H1 (cell line): ENCODE results near the gene JADE1. TPM values are rescaled to one million over a fixed set of nuclear protein-coding genes. Genes with fewer than 3 reads are reported as not detected.

Experiments
- CTCF ChIA-PET: fragments of 300-600 bp; sonication (Branson Sonifier 250); formaldehyde crosslinking; loops from one replicate; lab custom pipeline; 2021; ENCODE audit not compliant: partially characterized antibody; lab: Charles Lee
- POLR2A ChIA-PET: fragments of 300-600 bp; sonication (Branson Sonifier 250); formaldehyde crosslinking; loops from one replicate; lab custom pipeline; 2021; ENCODE audit warnings: inconsistent platforms; ENCODE audit not compliant: partially characterized antibody; lab: Charles Lee
- DNase-seq, 2 experiments: peaks; one replicate each; pipeline versions ENCODE4 v3.0.0 to v3.0.0-alpha.2; 2010 to 2022; ENCODE audit warnings: low spot score in 2 of 2, low read depth in 1 of 2, mixed read lengths in 1 of 2
- FAIRE-seq: peaks from 2 replicates; lab custom pipeline; 2011; peaks lifted over from hg19 to GRCh38; lab: Jason Lieb, UNC
- H2AFZ ChIP-seq: 2 replicates; pipeline ENCODE4 v1.8.1; 2012; ENCODE audit warnings: low read length, inconsistent platforms
- H2AK5ac ChIP-seq: 2 replicates; pipeline ENCODE4 v1.6.1; 2013; ENCODE audit warnings: low read depth, low read length
- H2BK120ac ChIP-seq: replicated peaks from 2 replicates; pipeline ENCODE3; 2013; ENCODE audit warnings: low read depth, low read length, inconsistent platforms
- H2BK12ac ChIP-seq: 2 replicates; pipeline ENCODE4 v1.6.1; 2013; ENCODE audit warnings: low read depth, low read length
- H2BK15ac ChIP-seq: 2 replicates; pipeline ENCODE4 v1.6.1; 2013; ENCODE audit warnings: low read length
- H2BK20ac ChIP-seq: 2 replicates; pipeline ENCODE4 v1.6.1; 2013; ENCODE audit warnings: low read length
- H2BK5ac ChIP-seq: 2 replicates; pipeline ENCODE4 v1.6.1; 2013; ENCODE audit warnings: low read depth, low read length
- H3K14ac ChIP-seq: 2 replicates; pipeline ENCODE4 v1.6.1; 2013; ENCODE audit warnings: inconsistent platforms; ENCODE audit not compliant: insufficient read length
- H3K18ac ChIP-seq: 2 replicates; pipeline ENCODE4 v1.6.1; 2013; ENCODE audit warnings: low read length; ENCODE audit errors: extremely low read depth
- H3K23ac ChIP-seq: 2 replicates; pipeline ENCODE4 v1.6.1; 2013; ENCODE audit warnings: inconsistent platforms; ENCODE audit not compliant: insufficient read length
- H3K23me2 ChIP-seq: 2 replicates; pipeline ENCODE4 v1.6.1; 2013; ENCODE audit warnings: low read depth, low read length
- H3K27ac ChIP-seq: 2 replicates; pipeline ENCODE4 v1.6.1; 2011; ENCODE audit warnings: low read depth, low read length, inconsistent platforms
- H3K27me3 ChIP-seq, 4 experiments: replicated peaks in 1 of 4; 1 replicate in 1 of 4; 2 replicates in 3 of 4; pipeline versions ENCODE4 v1.6.1 to v1.8.1; 2011 to 2013; ENCODE audit warnings: low read length in 3 of 4, mild to moderate bottlenecking in 3 of 4, inconsistent platforms in 2 of 4, mixed read lengths in 2 of 4, moderate library complexity in 1 of 4; ENCODE audit not compliant: control insufficient read depth in 3 of 4, insufficient read depth in 3 of 4; ENCODE audit errors: extremely low read depth in 1 of 4
- H3K36me3 ChIP-seq, 4 experiments: 2 replicates each; pipeline versions ENCODE4 v1.6.1 to v1.8.1; 2011 to 2013; ENCODE audit warnings: mild to moderate bottlenecking in 4 of 4, low read length in 3 of 4, moderate library complexity in 2 of 4, control low read depth in 1 of 4, inconsistent platforms in 1 of 4; ENCODE audit not compliant: insufficient read depth in 4 of 4, control insufficient read depth in 2 of 4
- H3K4ac ChIP-seq: replicated peaks from 2 replicates; pipeline ENCODE3; 2013; ENCODE audit warnings: low read length, low read depth, mixed read lengths, inconsistent platforms; ENCODE audit not compliant: insufficient read length
- H3K4me1 ChIP-seq, 4 experiments: replicated peaks in 1 of 4; 1 replicate in 1 of 4; 2 replicates in 3 of 4; pipeline versions ENCODE4 v1.6.1 to v1.8.1; 2011 to 2013; ENCODE audit warnings: low read length in 3 of 4, inconsistent platforms in 2 of 4, mixed read lengths in 1 of 4; ENCODE audit not compliant: insufficient read depth in 4 of 4, control insufficient read depth in 3 of 4
- H3K4me2 ChIP-seq, 2 experiments: 2 replicates each; pipeline versions ENCODE4 v1.6.1 to v1.8.1; 2011 to 2013; ENCODE audit warnings: low read depth in 2 of 2, low read length in 2 of 2, control low read depth in 1 of 2, inconsistent platforms in 1 of 2, mild to moderate bottlenecking in 1 of 2; ENCODE audit not compliant: insufficient read depth in 1 of 2
- H3K4me3 ChIP-seq, 4 experiments: fragments of 200-600, 300-600 bp in 1 of 4; sonication (generic), shearing (Covaris generic), sonication (Bioruptor Twin) in 1 of 4; 2 replicates each; pipeline versions ENCODE4 v1.5.1 to v1.8.1; 2011 to 2016; ENCODE audit warnings: low read length in 4 of 4, low read depth in 3 of 4, control low read depth in 2 of 4, inconsistent platforms in 2 of 4, mild to moderate bottlenecking in 2 of 4, mixed read lengths in 1 of 4, moderate library complexity in 1 of 4; ENCODE audit not compliant: insufficient read depth in 2 of 4; ENCODE audit errors: extremely low read depth in 1 of 4
- H3K56ac ChIP-seq: replicated peaks from 2 replicates; pipeline ENCODE3; 2013; ENCODE audit warnings: low read depth, mild to moderate bottlenecking, mixed read lengths, low read length, inconsistent platforms; ENCODE audit not compliant: insufficient read length
- H3K79me1 ChIP-seq: 2 replicates; pipeline ENCODE4 v1.6.1; 2013; ENCODE audit warnings: low read depth, low read length, control low read depth
- H3K79me2 ChIP-seq, 2 experiments: 2 replicates each; pipeline versions ENCODE4 v1.6.1 to v1.8.1; 2012 to 2013; ENCODE audit warnings: low read length in 2 of 2, mild to moderate bottlenecking in 2 of 2, inconsistent platforms in 1 of 2; ENCODE audit not compliant: insufficient read depth in 2 of 2, control insufficient read depth in 1 of 2
- H3K9ac ChIP-seq, 4 experiments: replicated peaks in 1 of 4; 1 replicate in 1 of 4; 2 replicates in 3 of 4; pipeline versions ENCODE4 v1.6.1 to v1.8.1; 2011 to 2013; ENCODE audit warnings: low read depth in 3 of 4, low read length in 3 of 4, control low read depth in 2 of 4, mild to moderate bottlenecking in 2 of 4, moderate library complexity in 2 of 4, inconsistent platforms in 1 of 4; ENCODE audit errors: extremely low read depth in 1 of 4
- H3K9me3 ChIP-seq, 2 experiments: 2 replicates each; pipeline versions ENCODE4 v1.6.1 to v1.8.1; 2012 to 2013; ENCODE audit warnings: mild to moderate bottlenecking in 2 of 2, moderate library complexity in 2 of 2, control low read depth in 1 of 2, inconsistent platforms in 1 of 2, low read depth in 1 of 2, low read length in 1 of 2, mixed read lengths in 1 of 2; ENCODE audit not compliant: insufficient read depth in 2 of 2
- H4K20me1 ChIP-seq, 2 experiments: replicated peaks in 1 of 2; 2 replicates each; pipeline versions ENCODE3 to v1.8.1; 2011 to 2013; ENCODE audit warnings: inconsistent platforms in 2 of 2, low read length in 2 of 2, mild to moderate bottlenecking in 1 of 2; ENCODE audit not compliant: insufficient read depth in 2 of 2, control insufficient read depth in 1 of 2
- H4K5ac ChIP-seq: 2 replicates; pipeline ENCODE4 v1.6.1; 2013; ENCODE audit warnings: low read length, low read depth, mixed read lengths, inconsistent platforms; ENCODE audit not compliant: insufficient read length
- H4K8ac ChIP-seq: 2 replicates; pipeline ENCODE4 v1.8.0; 2013; ENCODE audit warnings: mild to moderate bottlenecking, moderate library complexity, low read length, inconsistent platforms; ENCODE audit not compliant: insufficient read depth; ENCODE audit errors: extremely low read depth
- H4K91ac ChIP-seq: replicated peaks from 2 replicates; pipeline ENCODE3; 2013; ENCODE audit warnings: low read length, mixed read lengths, inconsistent platforms; ENCODE audit not compliant: insufficient read length
- NANOG ChIP-seq: IDR thresholded peaks from 2 replicates; pipeline ENCODE4 v1.6.1; 2011; ENCODE audit warnings: low read length, low read depth, mild to moderate bottlenecking, inconsistent platforms; ENCODE audit not compliant: insufficient read depth, poor library complexity, severe bottlenecking
- POLR2A ChIP-seq, 2 experiments: IDR thresholded peaks; 1 replicate in 1 of 2; 2 replicates in 1 of 2; pipeline ENCODE4 v1.6.1; 2011; ENCODE audit warnings: low read depth in 2 of 2, low read length in 2 of 2, mild to moderate bottlenecking in 2 of 2; ENCODE audit errors: control extremely low read depth in 1 of 2
- POLR2AphosphoS5 ChIP-seq: IDR thresholded peaks from 2 replicates; pipeline ENCODE4 v1.6.1; 2011; ENCODE audit warnings: low read depth, low read length
- WGBS, 2 experiments: shearing (Covaris generic) in 1 of 2; methylation state at CpG; one replicate each; pipeline versions ENCODE4 v1.1.6 to v1.1.7; 2013 to 2015; ENCODE audit warnings: low lambda C conversion rate in 2 of 2, mixed read lengths in 2 of 2, inconsistent platforms in 1 of 2, low coverage in 1 of 2, missing lambda C conversion rate in 1 of 2; ENCODE audit not compliant: insufficient replicate concordance in 2 of 2, insufficient coverage in 1 of 2, insufficient read length in 1 of 2; ENCODE audit errors: extremely low coverage in 1 of 2, missing lambda C conversion rate in 1 of 2; 5-methylcytosine and 5-hydroxymethylcytosine counted together
- polyA plus RNA-seq, 7 experiments: library from polyadenylated mRNA; depleted of rRNA in 3 of 7; stranded (reverse) in 5 of 7; unstranded in 2 of 7; fragments of >200 nt in 5 of 7; fragments of 200-250 nt in 2 of 7; gene quantifications; 1 replicate in 5 of 7; 2 replicates in 1 of 7; 4 replicates in 1 of 7; pipeline versions ENCODE4 v1.2.1 to v1.2.3, GENCODE V29; 2011 to 2013; ENCODE audit warnings: missing spikeins in 2 of 7, mixed read lengths in 2 of 7
- total RNA-seq: library from RNA; stranded (reverse); fragmentation: NEBNext Ultra II Directional; extraction: Animal tissue kit (Norgen Biotek cat#: 25700); gene quantifications from 2 replicates; pipeline ENCODE4 v1.2.1, GENCODE V29; 2021

Gene JADE1
- total and polyA plus RNA-seq, 2 of the 8 experiments (the other 6 are each of a cell fraction or from before 2014, with no cell fraction given) = 37.7 to 213 TPM

DNA sequence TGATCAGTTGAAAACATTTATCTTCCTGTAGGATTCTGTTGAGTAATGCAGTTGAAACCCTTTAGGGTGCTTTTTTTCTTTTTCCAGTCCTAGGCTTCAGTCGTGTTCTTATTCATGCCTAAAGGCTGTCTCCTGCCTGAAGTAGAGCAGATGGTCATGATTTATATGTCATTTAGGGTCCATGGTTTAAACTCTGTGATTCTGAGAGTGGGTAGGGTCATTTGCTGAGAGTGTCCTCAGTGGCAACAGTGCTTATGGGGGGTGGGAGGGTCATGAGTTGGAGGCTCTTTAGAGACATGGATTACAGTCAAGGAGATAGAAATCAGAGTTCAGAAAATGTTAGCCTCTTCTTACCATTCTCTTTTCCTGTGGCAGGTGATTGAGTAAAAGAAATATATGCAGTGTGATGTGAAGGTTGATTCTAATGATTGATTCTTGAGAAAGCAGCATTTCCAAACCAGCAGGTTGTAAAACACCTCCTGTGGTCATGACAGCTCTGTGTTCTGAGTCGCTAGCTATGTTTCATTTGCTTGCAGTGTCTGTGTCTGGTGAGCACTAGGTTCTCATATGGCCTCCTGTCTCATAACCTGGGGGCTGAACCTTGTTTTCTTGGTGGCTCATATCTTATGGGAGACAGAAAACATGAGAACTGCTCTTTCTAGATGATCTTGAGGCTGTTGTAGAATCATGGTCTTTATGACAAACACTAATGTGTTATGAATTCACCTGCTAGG lies 60.4 kb downstream of the JADE1 start:
- no peak overlapping the region for H4K5ac ChIP-seq
- no peak overlapping the region for H4K8ac ChIP-seq
- no peak overlapping the region for H2AK5ac ChIP-seq
- H3K4me1 ChIP-seq = peaks cover 0 to 2% (median 0%) of the 10 kb centered on the region in 4 experiments; a peak in 1 of 7 replicates
- no peak overlapping the region for H3K9ac ChIP-seq
- H3K36me3 ChIP-seq = peaks cover 35 to 96% (median 75%) of the 10 kb centered on the region in 4 experiments
- no peak overlapping the region for H3K27ac ChIP-seq
- H3K4me3 ChIP-seq = no peak overlapping the region
- peaks cover 0 to 27% of the 10 kb centered on the region in 2 experiments; a peak in 2 of 4 replicates for H3K79me2 ChIP-seq
- no peak overlapping the region for H3K14ac ChIP-seq
- ChIA-PET POLR2A (interaction anchor here (1.0 to 5.6 kb wide), 5 partner anchors 8 to 90 kb away, joined by 3 to 46 read pairs (median 6); no protein-coding TSS in a partner anchor), CTCF (no interaction called here)
- H3K23ac ChIP-seq = no peak overlapping the region
- H3K79me1 ChIP-seq = no peaks in the 10 kb centered on the region; the same call in 1 of the 2 replicates
- no peak overlapping the region for H3K56ac ChIP-seq
- no peak for FAIRE-seq
- TF ChIP-seq POLR2AphosphoS5 (0 out of 2 replicates have a peak, but pooled peaks have one; percentile 28), NANOG (no peak), POLR2A (IDR thresholded peaks at IDR 0.05; ENCODE audit: control extremely low read depth in 1 of 2, low read depth in 2 of 2, low read length in 2 of 2) (peak in 1 of 2 experiments; percentile 48; a peak in 1 of 3 replicates)
- TF ChIP-seq, all 59 proteins: peak for 2
- H2BK12ac ChIP-seq = no peak overlapping the region
- WGBS, 2 experiments = 78% methylated on average over 2 of the region's 2 CpGs; no CpG with 5 or more reads in 1 of the 2 experiments
- no peak overlapping the region for H3K4me2 ChIP-seq
- H2BK20ac ChIP-seq = no peak overlapping the region
- H3K4ac ChIP-seq = no peak overlapping the region
- H3K27me3 ChIP-seq = no peaks in the 10 kb centered on the region
- H4K20me1 ChIP-seq = peaks cover 12 to 18% of the 10 kb centered on the region in 2 experiments
- no peaks in the 10 kb centered on the region for H3K23me2 ChIP-seq
- peak in 1 of 2 experiments; percentile 22 for DNase-seq
- no peak overlapping the region for H2BK5ac ChIP-seq
- H2AFZ ChIP-seq = no peak overlapping the region
- no peak overlapping the region for H4K91ac ChIP-seq
- H2BK120ac ChIP-seq = no peak overlapping the region
- no peak overlapping the region for H2BK15ac ChIP-seq
- H3K18ac ChIP-seq = no peak overlapping the region
- no peaks in the 10 kb centered on the region for H3K9me3 ChIP-seq
